GM10266 (cell line): ENCODE measurements around the gene PRMT2.
"Not testable (repeated sequence)": the region's sequence is repeated elsewhere in the genome, so short reads cannot be mapped to it uniquely, and the experiment has no call there.

Experiments used
- DNase-seq: peaks from one replicate; pipeline ENCODE4 v3.0.0; 2012; ENCODE audit errors: extremely low spot score
- TF ChIP-seq, protein P1 (sequence below): IDR thresholded peaks from 2 replicates; pipeline ENCODE4 v1.5.1; 2012; ENCODE audit warnings: mild to moderate bottlenecking, low read depth; ENCODE audit not compliant: control insufficient read depth, insufficient read depth; ENCODE audit errors: missing control alignments

The PRMT2 gene

DNA sequence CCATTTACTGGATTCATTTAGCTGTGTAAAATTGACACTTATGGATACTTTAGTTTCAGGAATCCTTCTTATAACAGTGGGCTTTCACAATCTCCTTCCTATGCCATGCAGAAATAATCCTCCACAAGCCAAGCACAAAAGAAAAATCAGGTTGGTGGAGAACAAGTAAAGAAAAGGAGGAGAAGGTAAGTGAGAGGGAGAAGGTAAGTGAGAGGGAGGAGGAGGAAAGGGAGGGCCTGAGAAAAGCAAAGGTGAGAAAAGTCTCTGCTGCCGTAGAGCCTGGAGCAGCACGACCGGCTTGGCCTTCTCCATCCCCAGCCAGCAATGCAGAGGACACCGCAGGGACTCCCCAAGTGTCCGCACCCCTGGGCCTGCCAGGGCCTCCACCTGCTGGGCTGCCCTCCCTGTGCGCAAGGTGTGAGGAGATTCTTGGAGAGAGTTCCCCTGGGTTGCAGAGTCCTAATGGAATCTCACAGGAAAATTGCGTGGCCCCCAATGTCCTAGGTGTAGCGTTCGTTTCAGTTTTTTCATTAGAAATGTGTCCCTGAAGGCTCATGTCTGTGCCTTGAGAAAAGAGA is 39.0 kb downstream of the PRMT2 start:
- TF ChIP-seq, protein P1, sequence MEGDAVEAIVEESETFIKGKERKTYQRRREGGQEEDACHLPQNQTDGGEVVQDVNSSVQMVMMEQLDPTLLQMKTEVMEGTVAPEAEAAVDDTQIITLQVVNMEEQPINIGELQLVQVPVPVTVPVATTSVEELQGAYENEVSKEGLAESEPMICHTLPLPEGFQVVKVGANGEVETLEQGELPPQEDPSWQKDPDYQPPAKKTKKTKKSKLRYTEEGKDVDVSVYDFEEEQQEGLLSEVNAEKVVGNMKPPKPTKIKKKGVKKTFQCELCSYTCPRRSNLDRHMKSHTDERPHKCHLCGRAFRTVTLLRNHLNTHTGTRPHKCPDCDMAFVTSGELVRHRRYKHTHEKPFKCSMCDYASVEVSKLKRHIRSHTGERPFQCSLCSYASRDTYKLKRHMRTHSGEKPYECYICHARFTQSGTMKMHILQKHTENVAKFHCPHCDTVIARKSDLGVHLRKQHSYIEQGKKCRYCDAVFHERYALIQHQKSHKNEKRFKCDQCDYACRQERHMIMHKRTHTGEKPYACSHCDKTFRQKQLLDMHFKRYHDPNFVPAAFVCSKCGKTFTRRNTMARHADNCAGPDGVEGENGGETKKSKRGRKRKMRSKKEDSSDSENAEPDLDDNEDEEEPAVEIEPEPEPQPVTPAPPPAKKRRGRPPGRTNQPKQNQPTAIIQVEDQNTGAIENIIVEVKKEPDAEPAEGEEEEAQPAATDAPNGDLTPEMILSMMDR, result no peak
- no peak for DNase-seq

DNA sequence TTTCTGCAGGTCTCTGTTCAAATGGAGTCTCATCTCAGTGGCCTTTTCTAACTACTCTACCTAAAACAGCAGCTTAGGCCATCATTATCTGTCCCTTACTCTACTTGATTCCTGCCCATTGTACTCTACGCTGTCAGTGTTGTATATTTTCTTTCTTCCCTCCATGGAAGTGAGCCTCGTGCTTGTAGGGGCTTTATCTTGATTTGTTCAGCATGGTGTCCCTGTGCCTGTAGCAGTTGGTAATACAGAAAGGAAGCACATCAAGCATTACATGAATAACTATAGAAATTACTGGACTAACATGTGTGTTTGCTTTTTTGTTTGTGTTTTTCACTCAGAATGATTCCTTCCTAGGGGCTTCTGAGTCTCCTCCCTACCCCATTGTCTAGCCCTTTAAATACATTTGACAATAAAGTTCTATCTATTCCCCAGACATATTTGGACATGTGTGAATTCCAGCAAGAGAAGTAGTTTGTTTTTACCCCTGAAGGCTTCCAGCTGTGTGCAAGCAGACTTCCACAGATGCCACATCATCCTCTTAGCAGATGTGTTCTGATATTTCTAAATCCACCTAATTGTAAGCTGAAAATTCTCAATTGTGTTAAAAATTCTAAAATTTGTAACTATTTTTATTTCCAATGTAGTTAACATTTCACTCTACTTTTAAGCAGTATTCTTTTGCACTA is 40.3 kb downstream of the PRMT2 start:
- TF ChIP-seq, protein P1, result no peak
- DNase-seq, result no peak

DNA sequence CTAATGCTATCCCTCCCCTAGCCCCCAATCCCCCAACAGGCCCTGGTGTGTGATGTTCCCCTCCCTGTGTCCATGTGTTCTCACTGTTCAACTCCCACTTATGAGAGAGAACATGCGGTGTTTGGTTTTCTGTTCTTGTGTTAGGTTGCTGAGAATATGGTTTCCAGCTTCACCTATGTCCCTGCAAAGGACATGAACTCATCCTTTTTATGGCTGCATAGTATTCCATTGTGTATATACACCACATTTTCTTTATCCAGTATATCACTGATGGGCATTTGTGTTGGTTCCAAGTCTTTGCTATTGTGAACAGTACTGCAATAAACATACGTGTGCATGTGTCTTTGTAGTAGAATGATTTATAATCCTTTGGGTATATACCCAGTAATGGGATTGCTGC is 41.1 kb downstream of the PRMT2 start:
- not testable (repeated sequence) for DNase-seq

DNA sequence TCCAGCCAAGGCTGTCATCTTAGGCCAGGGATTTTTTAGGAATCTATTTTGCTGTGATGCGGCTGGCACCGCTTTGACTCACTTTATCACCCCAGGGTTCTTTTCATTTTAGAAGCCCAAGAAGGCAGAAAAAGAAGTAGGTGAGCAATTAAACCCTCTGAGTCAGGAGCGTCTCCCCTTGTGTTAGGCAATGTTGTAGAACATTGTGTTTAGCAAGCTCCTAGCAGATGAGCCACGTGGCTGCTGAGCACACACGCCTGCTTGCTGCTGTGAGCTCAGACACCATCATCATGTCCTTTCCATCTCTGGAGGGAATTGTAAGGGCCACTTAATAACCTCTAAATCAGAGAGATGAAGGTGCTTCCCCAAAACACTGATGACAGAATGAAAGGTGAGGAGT is 46.1 kb downstream of the PRMT2 start:
- DNase-seq, result not testable (repeated sequence)

DNA sequence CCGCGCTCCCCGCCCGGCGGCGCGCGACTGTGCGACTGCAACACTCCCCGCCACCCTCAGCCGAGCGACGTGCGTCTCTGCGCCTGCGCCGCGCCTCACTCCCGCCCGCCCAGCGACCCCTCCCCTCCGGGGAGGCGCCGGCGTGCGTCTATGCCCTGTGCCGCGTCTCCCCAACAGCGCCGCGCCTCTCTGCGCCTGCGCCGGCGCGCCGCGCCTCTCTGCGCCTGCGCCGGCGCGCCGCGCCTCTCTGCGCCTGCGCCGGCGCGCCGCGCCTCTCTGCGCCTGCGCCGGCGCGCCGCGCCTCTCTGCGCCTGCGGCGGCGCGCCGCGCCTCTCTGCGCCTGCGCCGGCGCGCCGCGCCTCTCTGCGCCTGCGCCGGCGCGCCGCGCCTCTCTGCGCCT is 63.2 kb downstream of the PRMT2 start:
- not testable (repeated sequence) for DNase-seq

DNA sequence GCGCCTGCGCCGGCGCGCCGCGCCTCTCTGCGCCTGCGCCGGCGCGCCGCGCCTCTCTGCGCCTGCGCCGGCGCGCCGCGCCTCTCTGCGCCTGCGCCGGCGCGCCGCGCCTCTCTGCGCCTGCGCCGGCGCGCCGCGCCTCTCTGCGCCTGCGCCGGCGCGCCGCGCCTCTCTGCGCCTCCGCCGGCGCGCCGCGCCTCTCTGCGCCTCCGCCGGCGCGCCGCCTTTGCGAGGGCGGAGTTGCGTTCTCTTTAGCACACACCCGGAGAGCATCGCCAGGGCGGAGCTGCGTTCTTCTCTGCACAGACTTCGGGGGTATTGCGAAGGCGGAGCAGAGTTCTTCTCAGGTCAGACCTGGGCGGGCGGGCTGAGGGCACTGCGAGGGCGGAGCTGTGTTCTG is 63.6 kb downstream of the PRMT2 start:
- DNase-seq, result not testable (repeated sequence)
